Activated naive CD8-positive, alpha-beta T cell treated with anti-CD3 and anti-CD28 coated beads, Interleukin-2, amount 10 ng/mL, durations not matched to agents 7 days and 5 days (primary cell): Measurements from ENCODE around the gene CLEC2A. TPM values are rescaled to one million over a fixed set of nuclear protein-coding genes. Genes with fewer than 3 reads are reported as not detected.
A peak's percentile ranks its signal among the peaks of the same experiment; 100 is the strongest.

Source experiments
- ATAC-seq: fragments of 150-1000 bp; cut with Tn5 transposase; one replicate; pipeline ENCODE4 v1.10.0; 2021; ENCODE audit warnings: low read depth, moderate library complexity
- POLR2A ChIA-PET: fragments of 350-600 bp; sonication (Branson Sonifier 250); formaldehyde crosslinking; loops from one replicate; lab custom pipeline; 2021; ENCODE audit warnings: antibody characterized with exemption; lab: Charles Lee
- DNase-seq: peaks from one replicate; pipeline ENCODE4 v3.0.0; 2021
- H3K27ac Mint-ChIP-seq: one replicate; pipeline ENCODE4 v1.8.0; 2022; ENCODE audit warnings: mild to moderate bottlenecking, mixed read lengths
- H3K27me3 Mint-ChIP-seq: one replicate; pipeline ENCODE4 v1.8.0; 2022; ENCODE audit warnings: mild to moderate bottlenecking, moderate library complexity, mixed read lengths
- H3K36me3 Mint-ChIP-seq: one replicate; pipeline ENCODE4 v1.8.0; 2021; ENCODE audit warnings: mild to moderate bottlenecking, mixed read lengths
- H3K4me1 Mint-ChIP-seq: one replicate; pipeline ENCODE4 v1.8.0; 2021; ENCODE audit warnings: mixed read lengths
- H3K4me3 Mint-ChIP-seq: one replicate; pipeline ENCODE4 v1.8.0; 2022; ENCODE audit warnings: mild to moderate bottlenecking, moderate library complexity, mixed read lengths
- H3K9me3 Mint-ChIP-seq: one replicate; pipeline ENCODE4 v1.8.0; 2021; ENCODE audit warnings: mixed read lengths
- total RNA-seq, 2 experiments: library from RNA; stranded (reverse); gene quantifications; one replicate each; pipeline ENCODE4 v1.2.3, GENCODE V29; 2021

CLEC2A gene
- total RNA-seq, 2 experiments from 2014 or later, result not detected

DNA sequence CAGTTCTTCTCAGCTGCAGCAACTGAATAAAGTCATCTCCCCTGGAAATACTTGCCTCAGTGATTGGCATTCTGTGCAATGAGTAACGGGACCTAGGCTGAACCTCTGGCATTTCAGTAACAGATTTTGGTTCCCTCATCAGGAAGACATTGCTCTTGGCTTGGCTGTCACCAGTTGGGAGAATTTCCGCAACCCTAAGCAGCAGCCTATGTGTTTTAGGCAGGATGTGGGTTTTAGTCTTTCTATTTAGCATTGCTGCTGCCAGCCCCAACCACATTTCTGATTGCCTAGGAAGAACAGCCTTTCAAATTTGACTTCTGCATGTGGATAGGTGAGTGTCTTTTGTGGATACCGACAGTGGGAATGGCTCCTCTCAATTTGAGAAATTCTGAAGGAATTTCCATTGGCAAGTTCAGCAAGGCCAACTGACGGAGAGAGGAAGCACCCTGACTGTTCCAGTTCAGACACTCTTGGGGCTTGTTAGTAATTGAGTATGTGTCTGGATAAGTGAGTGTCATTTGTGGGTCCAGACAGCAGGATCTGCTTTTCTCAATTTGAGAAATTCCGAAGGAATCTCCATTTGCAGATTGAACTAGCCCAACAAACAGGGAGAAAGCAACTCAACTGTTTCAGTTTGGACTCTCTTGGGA is 19.0 kb upstream of the CLEC2A start:
- POLR2A ChIA-PET, result interaction anchor here (0.9 kb wide), 1 partner anchor 82 kb away, joined by 3 read pairs; the partner anchor contains the start of gene CLEC2B
- H3K9me3 Mint-ChIP-seq, result no peaks in the 10 kb centered on the region
- H3K4me3 Mint-ChIP-seq, result peak overlapping the region; percentile 77
- H3K27me3 Mint-ChIP-seq, result no peaks in the 10 kb centered on the region
- peaks cover 19% of the 10 kb centered on the region for H3K36me3 Mint-ChIP-seq
- H3K4me1 Mint-ChIP-seq, result peaks cover 54% of the 10 kb centered on the region
- peak overlapping the region; percentile 91 for H3K27ac Mint-ChIP-seq
- DNase-seq (peak; percentile 47), ATAC-seq (peak; percentile 82)

DNA sequence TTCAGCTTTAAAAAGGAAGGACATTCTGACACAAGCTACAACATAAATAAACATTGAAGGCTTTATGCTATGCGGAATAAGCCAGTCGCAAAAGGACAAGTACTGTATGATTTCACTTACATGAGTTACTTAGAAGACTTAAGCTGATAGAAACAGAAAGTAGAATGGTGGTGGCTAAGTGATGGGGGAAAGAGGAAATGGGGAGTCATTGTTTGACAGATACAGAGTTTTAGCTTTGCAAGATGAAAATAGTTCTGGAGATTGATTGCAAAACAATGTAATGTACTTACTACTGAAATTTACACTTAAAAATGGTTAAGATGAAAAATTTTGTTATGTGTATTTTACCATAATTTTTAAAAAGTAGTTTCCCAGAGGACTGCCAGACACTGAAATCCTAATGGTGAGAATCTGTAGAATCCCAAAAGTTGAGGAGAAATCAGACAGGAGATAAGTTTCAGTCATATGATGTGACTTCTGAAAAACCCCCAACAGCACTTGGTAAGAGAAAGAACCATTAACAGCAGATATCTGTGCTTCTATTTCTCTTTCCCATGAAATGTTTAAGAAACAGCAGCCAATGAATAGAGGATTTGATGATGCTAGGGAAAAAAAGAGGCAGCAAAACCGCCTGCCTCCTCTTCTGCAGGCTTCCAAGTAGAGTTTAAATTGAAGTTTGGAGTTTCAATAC is 16.6 kb upstream of the CLEC2A start:
- peak overlapping the region; percentile 75 for H3K27ac Mint-ChIP-seq
- peaks cover 51% of the 10 kb centered on the region for H3K4me1 Mint-ChIP-seq
- H3K9me3 Mint-ChIP-seq, result no peaks in the 10 kb centered on the region
- ATAC-seq, result peak; percentile 78
- POLR2A ChIA-PET, result interaction anchor here (0.7 to 1.3 kb wide), 2 partner anchors 80 to 274 kb away, joined by 3 to 5 read pairs; partner anchors contain the start of gene CLEC2B
- no peaks in the 10 kb centered on the region for H3K27me3 Mint-ChIP-seq
- no peak for DNase-seq
- peaks cover 11% of the 10 kb centered on the region for H3K36me3 Mint-ChIP-seq
- peak overlapping the region; percentile 22 for H3K4me3 Mint-ChIP-seq

DNA sequence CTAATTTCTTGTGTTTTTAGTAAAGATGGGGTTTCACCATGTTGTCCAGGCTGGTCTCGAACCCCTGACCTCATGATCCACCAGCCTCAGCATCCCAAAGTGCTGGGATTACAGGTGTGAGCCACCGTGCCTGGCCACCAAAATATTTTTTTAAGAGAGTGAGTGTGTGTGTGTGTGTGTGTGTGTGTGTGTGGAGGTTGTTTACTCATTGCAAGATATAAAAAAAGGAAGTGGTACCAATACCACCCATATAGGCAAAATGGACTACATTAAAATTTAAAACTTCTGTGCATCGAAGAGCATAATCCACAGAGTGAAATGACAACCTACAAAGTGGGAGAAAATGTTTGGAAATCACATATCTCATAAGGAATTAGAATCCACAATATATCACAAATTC is 15.5 kb upstream of the CLEC2A start:
- POLR2A ChIA-PET, result interaction anchor here (1.0 kb wide), 1 partner anchor 187 kb away, joined by 3 read pairs; the partner anchor contains the start of gene CD69

DNA sequence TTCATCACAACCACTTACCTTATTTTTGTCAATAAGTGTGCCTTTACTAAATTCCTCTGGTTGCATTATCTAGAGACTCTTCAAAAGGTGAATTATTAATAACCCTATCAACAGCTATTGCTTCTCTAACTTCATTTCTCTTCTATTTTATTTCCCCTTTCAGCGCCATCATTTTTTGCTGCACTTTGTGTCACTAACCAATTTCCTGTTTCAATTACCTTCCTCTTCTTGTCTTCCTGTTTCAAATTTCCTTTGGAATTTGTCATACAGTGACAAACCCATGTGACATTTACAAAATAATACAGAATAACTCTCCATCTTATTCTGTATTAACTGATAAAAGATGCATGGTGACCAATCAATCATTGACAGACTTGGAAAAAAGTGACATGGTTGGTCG is 12.2 kb upstream of the CLEC2A start:
- Mint-ChIP-seq H3K4me1 (peaks cover 33% of the 10 kb centered on the region), H3K36me3 (peaks cover 7% of the 10 kb centered on the region), H3K9me3 (no peaks in the 10 kb centered on the region), H3K27ac (no peak overlapping the region), H3K4me3 (peak overlapping the region; percentile 28), H3K27me3 (peaks cover 6% of the 10 kb centered on the region)
- ATAC-seq (no peak), DNase-seq (no peak)
- POLR2A ChIA-PET, result interaction anchor here (0.9 kb wide), 1 partner anchor 194 kb away, joined by 3 read pairs; no protein-coding TSS in a partner anchor

More for the DNA sequence above, 15.5 kb upstream of the CLEC2A start:
- Mint-ChIP-seq H3K9me3 (no peaks in the 10 kb centered on the region), H3K4me1 (peaks cover 52% of the 10 kb centered on the region), H3K4me3 (peak overlapping the region; percentile 15), H3K27me3 (no peaks in the 10 kb centered on the region), H3K27ac (peak overlapping the region; percentile 35), H3K36me3 (peaks cover 11% of the 10 kb centered on the region)
- no peak for DNase-seq
- no peak for ATAC-seq

DNA sequence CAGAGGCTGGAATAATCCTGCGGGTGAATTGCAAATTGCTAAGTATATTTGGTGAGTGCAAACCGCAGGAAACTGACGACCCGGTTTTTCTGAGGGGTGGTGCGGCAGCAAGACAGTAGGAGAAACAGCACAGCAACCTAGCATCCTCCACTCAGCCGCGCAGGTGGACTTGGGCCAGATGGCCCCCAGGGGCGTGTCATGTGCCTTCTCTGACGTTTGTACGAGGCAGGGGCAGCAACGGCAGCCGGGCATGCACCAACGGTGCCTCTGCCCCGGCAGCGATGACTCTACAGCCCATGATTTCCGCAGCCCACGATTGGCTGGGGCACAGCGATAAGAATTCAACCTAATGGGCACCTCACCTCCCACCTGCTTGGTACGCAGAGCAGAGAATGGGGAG is 11.1 kb upstream of the CLEC2A start:
- Mint-ChIP-seq H3K9me3 (no peaks in the 10 kb centered on the region), H3K27ac (peak overlapping the region; percentile 26), H3K36me3 (peaks cover 7% of the 10 kb centered on the region), H3K27me3 (peaks cover 6% of the 10 kb centered on the region), H3K4me3 (peak overlapping the region; percentile 64), H3K4me1 (peaks cover 22% of the 10 kb centered on the region)
- no peak for DNase-seq
- POLR2A ChIA-PET, result no interaction called here
- ATAC-seq, result peak; percentile 63

DNA sequence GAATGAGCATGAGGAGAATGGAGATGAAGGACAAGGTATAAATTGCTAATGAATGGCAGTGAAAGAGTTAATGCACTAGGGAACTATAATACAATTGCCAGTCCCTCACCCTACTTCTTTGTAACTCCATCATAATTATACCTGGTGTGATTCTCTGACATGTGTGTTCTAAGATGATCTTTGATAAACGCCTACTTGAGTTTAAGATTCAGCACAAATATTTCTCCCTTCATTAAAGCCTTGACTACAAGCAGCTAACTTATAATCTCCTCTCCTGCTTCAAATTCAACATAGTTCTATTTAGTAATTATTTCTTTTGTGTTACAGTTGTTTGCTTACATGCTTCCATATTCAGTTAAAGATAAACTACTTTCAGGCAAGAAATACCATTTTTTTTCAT is 9.7 kb upstream of the CLEC2A start:
- no peaks in the 10 kb centered on the region for H3K36me3 Mint-ChIP-seq
- POLR2A ChIA-PET, result no interaction called here
- H3K27ac Mint-ChIP-seq, result no peak overlapping the region
- H3K4me3 Mint-ChIP-seq, result no peak overlapping the region
- no peak for ATAC-seq
- peaks cover 12% of the 10 kb centered on the region for H3K4me1 Mint-ChIP-seq
- no peaks in the 10 kb centered on the region for H3K9me3 Mint-ChIP-seq
- DNase-seq, result no peak
- peaks cover 6% of the 10 kb centered on the region for H3K27me3 Mint-ChIP-seq

DNA sequence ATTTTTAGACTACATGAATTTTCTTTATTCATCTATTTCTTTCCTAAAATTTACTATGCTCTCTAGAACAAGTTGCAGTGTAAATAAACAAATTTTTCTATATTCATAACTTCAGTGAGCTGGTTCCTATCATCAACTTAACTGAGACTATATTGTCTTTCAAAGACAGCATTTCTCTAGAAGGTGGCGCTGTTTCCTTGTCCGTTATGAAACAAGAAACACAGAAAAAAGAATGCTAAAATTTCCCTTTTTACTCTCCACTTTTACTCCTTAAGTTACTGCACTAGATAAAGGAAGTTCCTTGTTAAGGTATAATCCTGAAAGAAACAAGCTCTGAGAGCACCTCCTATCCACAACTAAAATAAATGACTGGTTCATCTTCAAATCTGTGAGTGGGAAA is 8.2 kb upstream of the CLEC2A start:
- peaks cover 6% of the 10 kb centered on the region for H3K27me3 Mint-ChIP-seq
- POLR2A ChIA-PET, result no interaction called here
- H3K4me3 Mint-ChIP-seq, result no peak overlapping the region
- no peaks in the 10 kb centered on the region for H3K36me3 Mint-ChIP-seq
- ATAC-seq (no peak), DNase-seq (no peak)
- no peak overlapping the region for H3K27ac Mint-ChIP-seq
- no peaks in the 10 kb centered on the region for H3K9me3 Mint-ChIP-seq
- H3K4me1 Mint-ChIP-seq, result peaks cover 10% of the 10 kb centered on the region

DNA sequence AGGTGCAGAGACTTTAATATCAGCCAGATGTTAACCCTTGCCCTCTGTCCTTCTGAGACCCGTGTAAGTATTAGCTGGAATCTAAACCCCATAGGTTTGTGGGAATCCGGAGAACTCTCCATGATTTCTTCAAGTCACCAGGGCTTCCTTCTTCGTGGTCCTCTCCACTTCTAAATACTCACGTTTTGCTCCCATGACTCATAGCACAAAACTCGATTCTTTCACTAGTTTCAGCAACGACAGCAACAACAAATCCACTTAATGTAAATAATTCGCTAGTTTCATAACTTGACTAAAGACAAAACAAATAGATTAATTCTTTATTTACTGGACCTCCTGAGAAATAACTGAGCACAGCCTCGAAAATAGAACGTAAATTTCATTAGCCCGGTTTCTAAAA is 4.4 kb upstream of the CLEC2A start:
- Mint-ChIP-seq H3K27me3 (peaks cover 11% of the 10 kb centered on the region), H3K4me3 (no peak overlapping the region)
- no peak for ATAC-seq

DNA sequence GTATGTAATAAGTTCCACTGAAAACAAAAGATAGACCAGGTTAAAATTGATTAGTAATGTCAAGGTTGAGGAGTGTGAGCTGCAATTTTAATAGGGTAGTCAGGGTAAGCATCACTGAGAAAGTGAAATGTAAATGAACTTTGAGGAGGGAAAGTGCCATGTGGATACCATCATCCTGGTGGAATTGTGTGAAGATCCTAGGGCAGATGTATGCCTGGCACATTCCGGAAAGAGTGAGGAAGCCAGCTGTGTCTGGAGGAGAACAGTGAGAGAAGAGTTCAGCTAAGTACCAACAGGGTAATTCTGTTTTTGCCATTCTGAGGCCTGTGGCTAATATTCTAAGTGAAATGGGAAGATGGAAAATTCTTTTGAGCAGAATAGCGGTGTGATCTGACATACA is 2.9 kb upstream of the CLEC2A start:
- H3K36me3 Mint-ChIP-seq, result no peaks in the 10 kb centered on the region
- POLR2A ChIA-PET, result no interaction called here
- no peak overlapping the region for H3K27ac Mint-ChIP-seq
- no peaks in the 10 kb centered on the region for H3K9me3 Mint-ChIP-seq
- no peak overlapping the region for H3K4me3 Mint-ChIP-seq
- peaks cover 13% of the 10 kb centered on the region for H3K27me3 Mint-ChIP-seq
- H3K4me1 Mint-ChIP-seq, result no peaks in the 10 kb centered on the region
- no peak for ATAC-seq
- no peak for DNase-seq

More for the DNA sequence above, 4.4 kb upstream of the CLEC2A start:
- H3K36me3 Mint-ChIP-seq, result no peaks in the 10 kb centered on the region
- no peak for DNase-seq
- H3K9me3 Mint-ChIP-seq, result no peaks in the 10 kb centered on the region
- H3K4me1 Mint-ChIP-seq, result peaks cover 3% of the 10 kb centered on the region
- POLR2A ChIA-PET, result no interaction called here
- H3K27ac Mint-ChIP-seq, result no peak overlapping the region

DNA sequence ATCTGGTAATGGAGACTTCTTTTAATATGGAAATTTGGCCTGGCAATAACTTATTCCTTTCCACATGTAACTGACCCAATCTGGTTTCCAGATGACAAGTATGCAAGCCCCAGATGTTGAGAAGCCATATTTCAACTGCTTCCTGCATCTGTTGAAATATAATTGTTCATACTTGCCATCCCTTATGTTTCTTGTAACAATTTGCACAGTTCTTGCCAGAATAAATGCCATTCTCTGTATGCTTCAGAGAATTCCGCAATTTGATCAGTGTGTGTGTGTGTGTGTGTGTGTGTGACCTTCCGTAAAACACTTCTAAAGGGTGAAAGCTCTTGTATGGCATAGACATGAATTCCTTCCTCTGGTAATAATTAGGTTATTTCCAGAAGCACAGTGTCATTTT is 1.8 kb upstream of the CLEC2A start:
- POLR2A ChIA-PET, result no interaction called here
- ATAC-seq, result no peak

DNA sequence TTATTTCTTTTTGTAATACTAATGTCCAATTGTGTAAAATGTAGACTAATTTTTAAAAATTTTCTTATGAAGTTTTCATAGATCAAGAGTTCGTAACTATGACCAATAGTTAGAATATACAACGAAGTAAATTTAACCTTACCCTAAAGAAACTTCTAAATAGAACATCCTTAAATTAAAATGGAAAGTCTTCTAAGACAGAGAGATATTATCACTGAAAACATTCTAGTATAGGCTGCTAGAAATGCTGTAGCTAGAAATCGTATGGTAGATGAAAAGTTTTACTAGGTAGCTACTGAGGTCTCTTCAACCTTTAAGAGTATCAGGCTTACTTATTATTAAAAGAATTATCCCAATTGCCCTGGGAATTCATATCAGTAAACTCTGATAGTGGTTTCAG is 925 bp downstream of the CLEC2A start:
- Mint-ChIP-seq H3K36me3 (peaks cover 2% of the 10 kb centered on the region), H3K4me3 (no peak overlapping the region), H3K27me3 (peaks cover 13% of the 10 kb centered on the region), H3K4me1 (peaks cover 2% of the 10 kb centered on the region), H3K9me3 (no peaks in the 10 kb centered on the region), H3K27ac (no peak overlapping the region)
- DNase-seq (no peak), ATAC-seq (no peak)
- POLR2A ChIA-PET, result no interaction called here

More for the DNA sequence above, 1.8 kb upstream of the CLEC2A start:
- no peak for DNase-seq
- H3K4me3 Mint-ChIP-seq, result no peak overlapping the region
- no peak overlapping the region for H3K27ac Mint-ChIP-seq
- no peaks in the 10 kb centered on the region for H3K9me3 Mint-ChIP-seq
- peaks cover 13% of the 10 kb centered on the region for H3K27me3 Mint-ChIP-seq
- H3K4me1 Mint-ChIP-seq, result no peaks in the 10 kb centered on the region
- no peaks in the 10 kb centered on the region for H3K36me3 Mint-ChIP-seq

DNA sequence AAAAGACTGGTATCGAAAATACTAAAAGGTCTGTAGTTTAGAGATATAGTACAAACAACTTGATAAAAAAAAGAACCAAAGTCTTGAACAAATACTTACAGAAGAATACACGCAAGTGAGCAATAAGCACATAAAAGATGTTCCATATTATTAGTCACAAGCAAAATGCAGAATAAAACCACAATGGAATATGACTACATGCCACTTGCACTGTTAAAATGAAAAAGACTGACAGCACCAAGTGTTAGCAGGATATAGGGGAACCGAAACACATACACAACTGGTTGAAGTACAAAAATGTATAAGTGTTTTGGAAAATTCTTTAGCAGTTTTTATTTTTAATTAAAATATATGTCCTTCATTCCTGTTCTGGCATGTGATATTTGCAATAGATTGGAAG is 3.6 kb downstream of the CLEC2A start:
- peaks cover 8% of the 10 kb centered on the region for H3K4me1 Mint-ChIP-seq
- H3K27ac Mint-ChIP-seq, result no peak overlapping the region
- peaks cover 13% of the 10 kb centered on the region for H3K27me3 Mint-ChIP-seq
- H3K4me3 Mint-ChIP-seq, result no peak overlapping the region
- DNase-seq (no peak), ATAC-seq (no peak)
- H3K9me3 Mint-ChIP-seq, result no peaks in the 10 kb centered on the region
- POLR2A ChIA-PET, result no interaction called here
- peaks cover 2% of the 10 kb centered on the region for H3K36me3 Mint-ChIP-seq

DNA sequence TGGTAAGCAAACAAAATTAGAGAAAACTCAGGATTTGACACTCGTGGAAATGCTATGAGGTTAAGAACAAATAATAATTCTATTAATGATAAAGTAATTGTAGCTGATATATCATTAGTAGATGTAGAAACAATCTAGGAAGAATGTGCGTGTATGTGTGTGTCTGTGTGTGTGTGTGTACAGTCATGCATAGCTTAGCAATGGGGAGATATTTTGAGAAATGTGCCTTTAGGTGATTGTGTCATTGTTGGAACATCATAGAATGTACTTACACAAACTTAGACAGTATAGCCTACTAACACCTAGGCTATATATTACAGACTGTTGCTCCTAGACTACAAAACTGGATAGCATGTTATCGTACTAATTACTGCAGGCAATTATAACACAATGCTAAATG is 5.3 kb downstream of the CLEC2A start:
- Mint-ChIP-seq H3K27me3 (peaks cover 8% of the 10 kb centered on the region), H3K9me3 (peaks cover 2% of the 10 kb centered on the region), H3K27ac (no peak overlapping the region), H3K36me3 (peaks cover 9% of the 10 kb centered on the region), H3K4me3 (no peak overlapping the region), H3K4me1 (peaks cover 21% of the 10 kb centered on the region)
- POLR2A ChIA-PET, result no interaction called here
- ATAC-seq (no peak), DNase-seq (no peak)
